ENCODE data around the gene ZCCHC14.

Gene ZCCHC14

DNA sequence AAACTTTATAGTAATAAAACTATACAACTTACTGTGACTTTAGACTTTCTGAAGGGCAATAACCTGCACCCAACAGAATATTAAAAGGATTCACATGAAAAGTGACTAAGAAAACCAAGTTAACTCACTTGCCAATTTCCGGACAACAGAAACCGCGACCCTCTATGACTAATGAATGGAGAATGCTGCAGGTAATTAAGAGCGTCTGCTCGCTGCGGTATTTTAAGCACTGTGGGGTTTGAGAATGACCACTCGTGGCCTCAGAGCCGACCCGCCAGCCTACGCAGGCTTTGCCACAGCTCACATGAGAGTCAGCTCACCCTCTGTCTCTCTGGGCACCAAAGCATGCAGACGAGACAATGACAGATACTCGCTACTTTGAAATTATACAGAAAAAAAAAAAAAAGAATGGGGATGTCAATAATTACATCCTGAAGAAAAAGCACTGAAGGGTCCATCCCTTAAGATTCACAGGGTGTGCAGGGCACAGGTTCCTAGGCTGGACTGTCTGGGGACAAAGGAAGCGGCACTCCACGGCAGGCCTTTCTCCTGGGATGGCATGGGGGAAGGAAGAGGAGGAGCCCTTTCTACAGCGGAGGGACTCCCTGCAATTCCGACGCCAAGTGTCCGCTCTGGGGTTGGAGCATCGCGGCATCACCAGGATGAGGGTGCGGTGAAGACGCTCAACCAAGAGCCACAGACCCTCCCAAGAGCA lies 35.0 kb downstream of the ZCCHC14 start:
- no peak overlapping the region for H3K27ac ChIP-seq
- TF ChIP-seq, protein P1, sequence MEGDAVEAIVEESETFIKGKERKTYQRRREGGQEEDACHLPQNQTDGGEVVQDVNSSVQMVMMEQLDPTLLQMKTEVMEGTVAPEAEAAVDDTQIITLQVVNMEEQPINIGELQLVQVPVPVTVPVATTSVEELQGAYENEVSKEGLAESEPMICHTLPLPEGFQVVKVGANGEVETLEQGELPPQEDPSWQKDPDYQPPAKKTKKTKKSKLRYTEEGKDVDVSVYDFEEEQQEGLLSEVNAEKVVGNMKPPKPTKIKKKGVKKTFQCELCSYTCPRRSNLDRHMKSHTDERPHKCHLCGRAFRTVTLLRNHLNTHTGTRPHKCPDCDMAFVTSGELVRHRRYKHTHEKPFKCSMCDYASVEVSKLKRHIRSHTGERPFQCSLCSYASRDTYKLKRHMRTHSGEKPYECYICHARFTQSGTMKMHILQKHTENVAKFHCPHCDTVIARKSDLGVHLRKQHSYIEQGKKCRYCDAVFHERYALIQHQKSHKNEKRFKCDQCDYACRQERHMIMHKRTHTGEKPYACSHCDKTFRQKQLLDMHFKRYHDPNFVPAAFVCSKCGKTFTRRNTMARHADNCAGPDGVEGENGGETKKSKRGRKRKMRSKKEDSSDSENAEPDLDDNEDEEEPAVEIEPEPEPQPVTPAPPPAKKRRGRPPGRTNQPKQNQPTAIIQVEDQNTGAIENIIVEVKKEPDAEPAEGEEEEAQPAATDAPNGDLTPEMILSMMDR (conservative IDR thresholded peaks at IDR 0.05), result no peak
- TF ChIP-seq ZFX (IDR thresholded peaks at IDR 0.05), result no peak

DNA sequence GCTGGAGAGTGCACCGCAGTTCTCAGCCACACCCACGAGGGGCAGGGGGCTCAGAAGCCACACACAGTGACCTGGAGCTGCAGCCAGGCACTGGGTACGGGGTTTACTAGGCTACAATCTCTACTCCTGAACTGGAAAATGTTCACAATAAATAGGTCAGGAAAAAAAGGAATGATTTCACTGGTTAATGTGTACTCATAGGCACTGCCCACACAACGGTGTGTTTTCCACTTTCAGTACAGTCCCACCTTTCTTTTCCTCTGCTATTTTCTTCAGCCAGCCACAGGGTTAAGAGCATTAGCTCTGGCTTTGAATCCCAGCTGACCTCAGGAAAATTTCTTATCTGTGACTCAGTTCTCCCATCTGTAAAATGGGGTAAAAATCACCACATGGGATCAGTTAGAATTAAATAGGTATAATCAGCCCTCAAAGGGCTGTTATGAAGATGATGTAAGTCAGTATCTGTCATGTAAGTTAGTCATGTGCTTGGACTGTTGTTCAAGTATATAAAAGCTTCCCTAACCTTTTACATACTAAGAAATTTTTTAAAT lies 35.7 kb downstream of the ZCCHC14 start:
- no peak for TF ChIP-seq ZFX (IDR thresholded peaks at IDR 0.05)
- TF ChIP-seq, protein P1 (conservative IDR thresholded peaks at IDR 0.05), result no peak

DNA sequence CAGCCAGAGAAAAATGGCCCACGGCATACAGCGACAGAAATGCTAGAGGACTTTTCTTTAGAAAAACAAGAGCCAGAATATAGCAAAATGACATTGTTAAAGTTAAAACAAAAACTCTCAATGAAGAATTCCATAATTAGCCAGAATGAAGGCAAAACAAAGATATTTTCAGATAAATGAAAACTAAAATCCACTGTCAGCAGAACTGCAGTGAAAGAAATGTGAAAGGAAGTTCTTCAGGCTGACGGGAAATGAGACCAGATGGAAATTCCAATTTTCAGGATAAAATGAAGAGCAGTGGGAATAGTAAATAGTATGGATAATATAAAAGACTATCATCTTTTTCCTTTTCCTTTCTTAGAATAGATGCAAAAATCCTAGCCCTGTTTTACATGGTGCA lies 38.4 kb downstream of the ZCCHC14 start:
- no peak overlapping the region for H3K27ac ChIP-seq
- TF ChIP-seq, protein P1 (conservative IDR thresholded peaks at IDR 0.05), result no peak
- no peak for TF ChIP-seq ZFX (IDR thresholded peaks at IDR 0.05)

More for the DNA sequence above, 35.7 kb downstream of the ZCCHC14 start:
- H3K27ac ChIP-seq, result no peak overlapping the region

DNA sequence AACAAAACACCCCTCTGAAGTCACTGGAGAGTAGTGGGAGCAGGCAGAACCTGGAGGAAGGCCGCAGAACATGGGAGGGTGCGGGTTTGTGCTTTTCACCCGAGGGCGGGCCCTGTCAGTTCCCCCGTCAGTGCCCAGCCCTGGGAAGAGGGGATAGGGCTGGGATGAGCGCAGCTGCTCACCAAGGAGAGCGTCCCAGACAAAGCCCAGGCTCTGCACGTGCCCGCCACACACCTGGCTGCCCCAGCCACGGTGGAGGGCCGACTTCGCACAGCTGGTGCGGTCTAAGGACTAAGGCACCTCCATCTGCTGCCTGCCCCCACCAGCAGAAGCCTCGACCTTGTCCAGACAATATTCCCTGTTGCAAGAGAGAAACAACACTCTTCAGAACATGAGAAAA lies 39.5 kb downstream of the ZCCHC14 start:
- H3K27ac ChIP-seq, result no peak overlapping the region
- TF ChIP-seq, protein P1 (conservative IDR thresholded peaks at IDR 0.05), result no peak
- TF ChIP-seq ZFX (IDR thresholded peaks at IDR 0.05), result no peak

DNA sequence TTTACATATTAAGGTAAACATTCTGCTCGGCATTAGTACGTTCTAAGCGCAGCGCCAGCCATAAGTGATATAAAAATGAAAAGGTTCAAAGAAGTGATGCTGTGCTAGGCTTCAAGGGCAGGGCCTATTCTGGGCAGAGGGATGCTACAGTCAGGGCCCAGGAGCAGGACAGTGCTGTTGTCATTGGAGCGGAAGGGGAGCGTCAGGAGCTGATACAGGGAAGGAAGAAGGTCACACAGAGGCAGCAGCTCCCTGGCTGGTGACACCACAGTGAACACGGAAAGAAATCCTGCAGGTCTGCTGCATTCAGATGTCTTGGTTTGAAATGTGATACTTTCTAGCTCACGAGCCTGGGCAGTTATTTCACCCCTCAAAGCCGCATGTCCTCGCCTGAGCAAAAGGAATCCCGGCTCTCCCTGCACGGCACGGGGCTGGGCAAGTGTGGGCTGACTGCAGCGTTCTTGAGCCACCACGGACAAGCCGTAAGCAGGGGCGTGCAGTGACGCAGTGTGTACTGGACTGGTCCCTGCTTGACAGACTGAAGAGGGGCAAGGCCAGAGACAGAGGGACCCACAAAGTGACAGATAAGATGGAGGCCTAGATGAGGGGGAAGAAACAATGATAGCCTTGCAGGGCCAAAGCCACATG lies 41.1 kb downstream of the ZCCHC14 start:
- TF ChIP-seq, protein P1 (conservative IDR thresholded peaks at IDR 0.05), result no peak
- no peak for TF ChIP-seq ZFX (IDR thresholded peaks at IDR 0.05)
- H3K27ac ChIP-seq, result no peak overlapping the region

DNA sequence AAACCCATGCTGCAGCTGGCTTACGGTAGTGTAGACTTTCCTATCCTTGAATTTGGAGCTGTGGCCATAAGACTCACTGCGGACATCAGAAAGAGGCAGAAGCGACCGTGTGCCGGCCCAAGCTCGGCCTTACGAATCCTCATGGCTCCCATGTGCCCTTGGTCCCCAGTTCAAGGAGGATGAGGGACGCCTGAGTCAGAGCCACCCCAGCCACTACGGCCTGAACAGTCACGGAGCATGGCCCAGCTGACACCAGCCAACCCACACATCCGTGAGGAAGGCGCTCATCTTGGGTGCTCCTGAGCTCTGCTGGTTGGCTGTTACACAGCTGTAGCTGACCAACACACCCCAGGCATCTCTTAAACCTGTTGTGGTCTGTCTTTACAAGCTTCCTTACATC lies 44.0 kb downstream of the ZCCHC14 start:
- no peak for TF ChIP-seq ZFX (IDR thresholded peaks at IDR 0.05)
- TF ChIP-seq, protein P1 (conservative IDR thresholded peaks at IDR 0.05), result no peak
- H3K27ac ChIP-seq, result no peak overlapping the region

DNA sequence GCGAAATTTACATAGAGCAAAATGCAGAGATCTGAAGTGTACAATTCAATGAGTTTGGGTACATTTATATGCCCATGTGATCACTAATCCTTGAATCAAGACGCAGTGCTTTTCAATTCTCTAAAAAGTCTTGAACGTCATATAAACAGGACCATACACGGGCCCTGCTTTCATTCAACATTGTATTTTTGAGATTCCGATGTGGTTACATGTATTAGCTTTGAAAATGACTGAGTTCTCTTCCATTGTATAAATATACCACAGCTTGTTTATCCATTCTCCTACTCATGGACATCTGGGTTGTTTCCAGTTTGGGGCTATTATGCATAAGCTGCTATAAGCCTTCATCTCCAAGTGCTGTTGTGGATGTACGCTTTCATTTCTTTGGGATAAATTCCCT lies 45.5 kb downstream of the ZCCHC14 start:
- H3K27ac ChIP-seq, result no peak overlapping the region
- TF ChIP-seq, protein P1 (conservative IDR thresholded peaks at IDR 0.05), result no peak
- no peak for TF ChIP-seq ZFX (IDR thresholded peaks at IDR 0.05)
